Nephron progenitor cell (in vitro differentiated cells): Measurements from ENCODE around the gene CLCN5.
A peak's percentile ranks its signal among the peaks of the same experiment; 100 is the strongest.
"Not testable (repeated sequence)": the region's sequence is repeated elsewhere in the genome, so short reads cannot be mapped to it uniquely, and the experiment has no call there.

Experiments
- DNase-seq: peaks from one replicate; pipeline ENCODE4 v3.0.0; 2021
- H3K27ac Mint-ChIP-seq: 2 replicates; pipeline ENCODE4 v1.8.0; 2021; ENCODE audit warnings: mild to moderate bottlenecking, moderate library complexity, mixed read lengths
- H3K27me3 Mint-ChIP-seq: 2 replicates; pipeline ENCODE4 v1.8.0; 2021; ENCODE audit warnings: mild to moderate bottlenecking, low read depth, mixed read lengths; ENCODE audit not compliant: poor library complexity
- H3K36me3 Mint-ChIP-seq: 2 replicates; pipeline ENCODE4 v1.8.0; 2021; ENCODE audit warnings: low read depth, mixed read lengths
- H3K4me1 Mint-ChIP-seq: 2 replicates; pipeline ENCODE4 v1.8.0; 2021; ENCODE audit warnings: mixed read lengths
- H3K4me3 Mint-ChIP-seq: 2 replicates; pipeline ENCODE4 v1.8.0; 2021; ENCODE audit warnings: mild to moderate bottlenecking, moderate library complexity, mixed read lengths
- H3K9me3 Mint-ChIP-seq: 2 replicates; pipeline ENCODE4 v1.8.0; 2021; ENCODE audit warnings: mild to moderate bottlenecking, moderate library complexity, mixed read lengths
- CTCF ChIP-seq: fragments of 200-600 bp; sonication (generic); IDR thresholded peaks from 2 replicates; pipeline ENCODE4 v1.5.0; 2021; ENCODE audit warnings: antibody characterized with exemption

The CLCN5 gene

DNA sequence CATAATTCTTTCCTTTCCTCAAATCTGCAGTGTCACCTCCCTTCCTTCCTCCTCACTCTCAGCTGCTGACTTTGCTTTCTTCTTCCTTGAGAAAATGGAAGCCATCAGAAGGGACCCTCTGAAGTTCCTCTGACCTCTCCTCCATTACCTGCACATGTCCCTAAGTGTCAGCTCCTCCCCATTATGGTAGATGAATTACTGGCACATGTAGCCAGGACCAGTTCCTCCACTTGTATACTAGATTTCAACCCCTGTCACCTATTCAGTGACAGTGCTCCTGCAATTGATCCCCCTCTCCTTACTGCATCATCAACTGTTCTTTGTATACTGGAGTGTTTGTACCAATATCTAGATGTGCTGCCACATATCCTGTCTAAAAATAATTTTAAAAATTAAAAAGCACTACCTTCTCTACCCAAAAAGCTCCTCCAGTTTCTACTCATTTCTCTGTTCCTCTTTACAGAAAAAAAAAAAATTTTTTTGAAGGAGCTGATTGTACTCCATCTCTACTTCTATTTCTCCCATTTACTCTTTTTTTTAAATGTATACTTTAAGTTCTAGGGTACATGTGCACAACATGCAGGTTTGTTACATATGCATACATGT is 78.6 kb downstream of the CLCN5 start:
- Mint-ChIP-seq H3K4me3 (no peak overlapping the region), H3K27me3 (peaks cover 2% of the 10 kb centered on the region), H3K27ac (no peak overlapping the region), H3K4me1 (peaks cover 8% of the 10 kb centered on the region), H3K9me3 (peaks cover 49% of the 10 kb centered on the region), H3K36me3 (no peaks in the 10 kb centered on the region)
- TF ChIP-seq CTCF, result no peak
- DNase-seq, result no peak

DNA sequence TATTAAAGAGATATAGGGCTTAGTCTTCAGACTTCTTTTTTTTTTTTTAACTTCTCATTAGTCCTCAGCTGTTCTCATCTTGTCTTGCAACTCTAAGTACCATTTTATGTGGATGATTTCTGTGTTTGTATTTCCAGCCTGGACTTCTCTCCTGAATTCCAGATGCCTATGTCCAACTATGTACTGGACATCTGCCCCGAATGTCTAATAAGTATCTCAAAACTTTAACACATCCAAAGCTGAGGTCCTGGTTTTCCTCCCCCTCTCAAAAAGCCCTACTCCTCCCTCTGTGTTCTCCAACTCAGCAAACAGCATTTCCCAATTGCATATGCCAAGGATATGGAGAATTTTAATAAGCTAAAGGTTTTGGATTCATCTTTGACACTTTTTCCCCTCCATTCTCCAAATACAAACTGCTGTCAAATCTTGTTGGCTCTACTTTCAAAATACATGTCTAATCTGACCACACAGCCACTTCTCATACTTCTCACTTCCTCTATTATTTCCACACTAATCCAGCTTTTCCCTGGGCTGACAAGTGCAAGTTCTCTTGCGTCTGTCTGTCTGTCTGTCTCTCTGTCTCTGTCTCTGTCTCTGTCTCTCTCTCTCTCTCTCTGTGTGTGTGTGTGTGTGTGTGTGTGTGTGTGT is 79.8 kb downstream of the CLCN5 start:
- TF ChIP-seq CTCF, result no peak
- peaks cover 2% of the 10 kb centered on the region for H3K27me3 Mint-ChIP-seq
- no peak for DNase-seq
- no peak overlapping the region for H3K4me3 Mint-ChIP-seq
- no peak overlapping the region for H3K27ac Mint-ChIP-seq
- no peaks in the 10 kb centered on the region for H3K36me3 Mint-ChIP-seq
- peaks cover 8% of the 10 kb centered on the region for H3K4me1 Mint-ChIP-seq
- peaks cover 43% of the 10 kb centered on the region for H3K9me3 Mint-ChIP-seq

- DNase-seq, result no peak
- Mint-ChIP-seq H3K27ac (no peak overlapping the region), H3K4me1 (peaks cover 7% of the 10 kb centered on the region), H3K27me3 (peaks cover 2% of the 10 kb centered on the region), H3K9me3 (peaks cover 39% of the 10 kb centered on the region), H3K4me3 (no peak overlapping the region), H3K36me3 (no peaks in the 10 kb centered on the region)
- no peak for TF ChIP-seq CTCF
Observed at GRCh38 chrX:50003467-50003866, 81.1 kb downstream of the CLCN5 start.

DNA sequence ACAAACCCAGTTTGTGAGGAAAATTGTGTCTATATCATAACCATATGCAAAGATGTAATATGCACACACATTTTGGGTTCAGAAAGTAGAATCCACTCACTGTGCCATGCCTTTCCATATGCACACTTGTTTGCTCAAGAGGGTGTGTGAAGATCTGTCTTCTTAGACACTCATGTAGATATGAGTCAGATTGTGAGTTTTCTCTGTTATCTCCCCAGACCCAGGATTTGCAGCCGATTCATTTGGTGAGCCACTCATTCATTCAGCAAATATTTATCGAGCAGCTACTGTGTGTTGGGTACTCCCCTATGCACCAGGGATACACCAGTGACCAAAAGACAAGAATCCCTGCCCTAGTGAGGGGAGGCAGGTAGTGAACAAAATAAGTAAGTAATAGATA is 81.5 kb downstream of the CLCN5 start:
- Mint-ChIP-seq H3K9me3 (peaks cover 38% of the 10 kb centered on the region), H3K27me3 (peaks cover 2% of the 10 kb centered on the region), H3K4me1 (peaks cover 2% of the 10 kb centered on the region), H3K27ac (no peak overlapping the region), H3K4me3 (no peak overlapping the region), H3K36me3 (no peaks in the 10 kb centered on the region)
- no peak for TF ChIP-seq CTCF
- no peak for DNase-seq

DNA sequence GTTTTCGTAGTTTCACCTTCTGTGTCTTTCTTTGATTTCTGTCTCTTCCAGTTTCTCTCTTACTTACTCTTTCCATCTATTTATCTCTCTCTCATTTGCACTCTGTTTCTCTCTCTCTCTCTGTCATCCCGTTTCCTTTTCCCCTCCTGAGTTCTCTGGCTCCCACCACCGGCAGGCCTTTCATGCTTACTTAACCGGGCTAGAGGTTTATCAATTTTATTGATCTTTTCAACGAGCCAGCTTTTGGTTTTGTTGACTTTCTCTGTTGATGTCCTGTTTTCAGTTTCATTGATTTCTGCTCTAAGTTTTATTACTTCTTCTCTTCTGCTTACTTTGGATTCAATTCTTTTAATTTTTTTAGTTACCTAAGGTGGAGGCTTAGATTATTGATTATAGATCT is 103.2 kb downstream of the CLCN5 start:
- DNase-seq, H3K4me1 Mint-ChIP-seq, H3K27me3 Mint-ChIP-seq: not testable (repeated sequence)
- Mint-ChIP-seq H3K36me3 (peaks cover 25% of the 10 kb centered on the region), H3K27ac (peak overlapping the region; percentile 90), H3K9me3 (peaks cover 35% of the 10 kb centered on the region), H3K4me3 (peak overlapping the region; percentile 31)

- peaks cover 12% of the 10 kb centered on the region for H3K4me1 Mint-ChIP-seq
- TF ChIP-seq CTCF, result no peak
- no peak overlapping the region for H3K4me3 Mint-ChIP-seq
- no peak overlapping the region for H3K27ac Mint-ChIP-seq
- peaks cover 5% of the 10 kb centered on the region for H3K27me3 Mint-ChIP-seq
- DNase-seq, result no peak
- H3K9me3 Mint-ChIP-seq, result peaks cover 41% of the 10 kb centered on the region
- no peaks in the 10 kb centered on the region for H3K36me3 Mint-ChIP-seq
Observed at GRCh38 chrX:50035126-50035525, 112.7 kb downstream of the CLCN5 start.
